C4-2B (cell line): Measurements from ENCODE around the gene PRKACG.

Source experiments
- H3K27ac ChIP-seq: fragments of 450-650 bp; 2 replicates; pipeline ENCODE4 v1.5.1; 2017
- ZFX ChIP-seq: fragments of 450-650 bp; IDR thresholded peaks from 2 replicates; pipeline ENCODE4 v1.6.1; 2017
- TF ChIP-seq, protein P1 (sequence below): fragments of 450-650 bp; conservative IDR thresholded peaks from 2 replicates; pipeline ENCODE4 v1.5.1; 2017; ENCODE audit warnings: mild to moderate bottlenecking

PRKACG gene

GRCh38 chr9:69004836-69005235 is 9.1 kb downstream of the PRKACG start:
- no peak overlapping the region for H3K27ac ChIP-seq
- TF ChIP-seq, protein P1, sequence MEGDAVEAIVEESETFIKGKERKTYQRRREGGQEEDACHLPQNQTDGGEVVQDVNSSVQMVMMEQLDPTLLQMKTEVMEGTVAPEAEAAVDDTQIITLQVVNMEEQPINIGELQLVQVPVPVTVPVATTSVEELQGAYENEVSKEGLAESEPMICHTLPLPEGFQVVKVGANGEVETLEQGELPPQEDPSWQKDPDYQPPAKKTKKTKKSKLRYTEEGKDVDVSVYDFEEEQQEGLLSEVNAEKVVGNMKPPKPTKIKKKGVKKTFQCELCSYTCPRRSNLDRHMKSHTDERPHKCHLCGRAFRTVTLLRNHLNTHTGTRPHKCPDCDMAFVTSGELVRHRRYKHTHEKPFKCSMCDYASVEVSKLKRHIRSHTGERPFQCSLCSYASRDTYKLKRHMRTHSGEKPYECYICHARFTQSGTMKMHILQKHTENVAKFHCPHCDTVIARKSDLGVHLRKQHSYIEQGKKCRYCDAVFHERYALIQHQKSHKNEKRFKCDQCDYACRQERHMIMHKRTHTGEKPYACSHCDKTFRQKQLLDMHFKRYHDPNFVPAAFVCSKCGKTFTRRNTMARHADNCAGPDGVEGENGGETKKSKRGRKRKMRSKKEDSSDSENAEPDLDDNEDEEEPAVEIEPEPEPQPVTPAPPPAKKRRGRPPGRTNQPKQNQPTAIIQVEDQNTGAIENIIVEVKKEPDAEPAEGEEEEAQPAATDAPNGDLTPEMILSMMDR, result no peak
- TF ChIP-seq ZFX, result no peak

GRCh38 chr9:69003051-69003450 is 10.9 kb downstream of the PRKACG start:
- TF ChIP-seq ZFX, result no peak
- no peak overlapping the region for H3K27ac ChIP-seq

GRCh38 chr9:69001921-69002320 is 12.0 kb downstream of the PRKACG start:
- H3K27ac ChIP-seq, result no peak overlapping the region
- TF ChIP-seq, protein P1, result no peak
- no peak for TF ChIP-seq ZFX

GRCh38 chr9:68999393-69000105 is 14.4 kb downstream of the PRKACG start:
- no peak overlapping the region for H3K27ac ChIP-seq
- no peak for TF ChIP-seq ZFX
- TF ChIP-seq, protein P1, result peak; percentile 94

- no peak overlapping the region for H3K27ac ChIP-seq
- no peak for TF ChIP-seq ZFX
- TF ChIP-seq, protein P1, result no peak
These were observed 15.1 kb downstream of the PRKACG start for GRCh38 chr9:68998812-68999211.

- no peak for TF ChIP-seq ZFX
- TF ChIP-seq, protein P1, result no peak
- no peak overlapping the region for H3K27ac ChIP-seq
These were observed 15.5 kb downstream of the PRKACG start for GRCh38 chr9:68998385-68998784.

- TF ChIP-seq, protein P1, result no peak
- no peak for TF ChIP-seq ZFX
- H3K27ac ChIP-seq, result no peak overlapping the region
These were observed 16.2 kb downstream of the PRKACG start for GRCh38 chr9:68997666-68998065.

- TF ChIP-seq ZFX, result no peak
- TF ChIP-seq, protein P1, result no peak
- no peak overlapping the region for H3K27ac ChIP-seq
These were observed 17.5 kb downstream of the PRKACG start for GRCh38 chr9:68996462-68996861.
